SKM-1 (cell line): ENCODE data around the gene RNF149.

Source experiments
- DNase-seq: peaks from one replicate; lab custom pipeline; 2025; ENCODE audit not compliant: unreplicated experiment; lab: John Stamatoyannopoulos, UW

Gene RNF149

DNA sequence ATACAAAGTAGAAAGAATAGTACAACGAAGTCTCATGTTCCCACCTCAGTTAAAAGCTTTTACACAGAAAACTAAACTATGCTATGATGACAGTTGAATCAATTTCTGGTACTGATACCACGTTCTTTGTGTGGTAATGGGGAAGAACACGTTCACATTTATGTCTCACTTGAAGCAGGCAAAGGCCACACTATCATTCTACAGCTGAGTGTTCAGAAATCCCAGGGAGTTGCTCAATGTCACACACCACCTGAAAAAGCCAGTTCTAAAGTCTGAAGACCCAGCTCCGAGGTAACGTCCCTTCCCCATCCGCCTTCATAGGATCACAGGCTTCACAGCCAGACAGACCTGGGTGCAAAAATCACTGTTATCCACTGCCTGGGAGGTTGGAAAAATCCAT lies 8.9 kb downstream of the RNF149 start:
- no peak for DNase-seq

DNA sequence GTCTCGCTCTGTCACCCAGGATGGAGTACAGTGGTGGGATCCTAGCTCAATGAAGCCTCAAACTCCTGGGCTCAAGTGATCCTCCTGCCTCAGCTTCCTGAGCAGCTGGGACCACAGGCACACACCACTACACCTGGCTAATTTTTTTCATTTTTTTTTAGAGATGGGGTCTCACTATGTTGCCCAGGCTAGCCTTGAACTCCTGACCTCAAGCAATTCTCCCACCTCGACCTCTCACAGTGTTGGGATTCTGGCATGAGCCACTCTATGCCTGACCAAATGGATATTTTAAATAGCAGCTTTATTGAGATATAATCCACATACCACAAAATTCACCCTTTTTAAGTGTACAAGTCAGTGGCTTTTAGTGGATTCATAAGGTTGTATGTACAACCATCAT lies 11.1 kb downstream of the RNF149 start:
- no peak for DNase-seq

DNA sequence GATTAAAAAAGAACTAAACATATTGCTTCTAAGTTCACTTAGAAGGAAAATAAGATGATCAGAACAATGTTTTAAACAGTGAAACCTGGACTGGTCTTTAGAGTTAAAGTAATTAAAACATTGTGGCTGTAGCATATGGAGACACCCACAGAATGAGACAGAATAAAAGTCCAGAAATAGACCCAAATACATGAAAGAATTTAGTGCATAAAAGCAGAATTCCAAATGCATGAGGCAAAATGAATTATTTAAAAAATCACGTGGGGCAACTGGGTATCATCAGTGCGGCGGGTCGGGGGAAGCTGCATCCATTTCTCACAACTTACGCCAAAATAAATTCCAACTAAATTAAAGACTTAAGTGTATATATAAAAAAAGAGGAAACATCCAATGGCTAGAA lies 12.1 kb downstream of the RNF149 start:
- DNase-seq: no peak

DNA sequence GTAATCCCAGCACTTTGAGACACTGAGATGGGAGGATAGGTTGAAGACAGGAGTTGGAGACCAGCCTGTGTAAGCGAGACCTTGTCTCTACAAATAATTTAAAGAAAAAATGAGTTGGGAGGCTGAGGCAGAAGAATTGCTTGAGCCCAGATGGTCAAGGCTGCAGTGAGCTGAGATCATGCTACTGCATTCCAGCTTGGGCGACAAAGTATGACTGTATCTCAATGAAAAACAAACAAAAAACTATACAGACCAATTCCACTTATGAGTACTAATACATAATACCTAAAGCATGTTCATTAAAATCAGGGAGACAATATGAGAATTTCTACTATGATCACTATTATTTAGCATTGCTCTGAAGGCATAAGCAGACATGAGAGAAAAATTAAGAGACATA lies 12.6 kb downstream of the RNF149 start:
- DNase-seq: no peak

DNA sequence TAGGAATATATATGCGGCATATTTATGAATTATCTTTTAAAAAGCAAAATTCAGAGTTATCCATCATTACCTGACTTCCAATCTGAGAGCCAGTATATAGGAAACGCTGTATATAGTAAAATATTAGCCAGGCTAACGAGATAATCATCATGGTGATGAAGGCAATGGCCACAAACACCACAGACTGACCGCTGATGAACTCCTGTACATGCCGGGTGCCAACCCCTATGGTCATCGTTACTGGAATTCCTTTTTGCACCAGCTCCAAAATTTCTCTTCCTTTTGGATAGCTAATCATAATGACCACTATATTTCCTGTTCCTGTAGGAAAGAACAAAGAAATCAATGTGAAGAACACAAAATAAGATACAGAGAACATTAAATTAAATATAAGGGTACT lies 13.6 kb downstream of the RNF149 start:
- DNase-seq: no peak

DNA sequence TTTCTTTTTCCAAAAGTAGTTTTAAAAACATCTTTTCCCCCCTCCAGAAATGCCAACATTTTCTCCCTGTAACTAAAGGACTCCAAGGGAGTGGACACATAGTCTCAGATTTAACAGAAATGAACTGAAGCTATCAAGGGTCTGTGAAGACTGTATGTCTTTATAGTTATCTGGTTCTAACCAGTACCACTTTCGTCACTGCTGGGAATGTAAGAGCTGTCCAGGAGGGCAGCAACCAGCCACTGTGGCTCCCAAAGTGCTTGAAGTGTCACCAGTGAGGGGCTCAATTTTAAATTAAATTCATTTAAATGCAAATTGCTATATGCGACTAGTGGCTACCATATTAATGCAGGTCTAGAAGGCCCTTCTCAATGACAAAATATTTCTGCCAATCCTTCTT lies 15.0 kb downstream of the RNF149 start:
- DNase-seq: no peak

DNA sequence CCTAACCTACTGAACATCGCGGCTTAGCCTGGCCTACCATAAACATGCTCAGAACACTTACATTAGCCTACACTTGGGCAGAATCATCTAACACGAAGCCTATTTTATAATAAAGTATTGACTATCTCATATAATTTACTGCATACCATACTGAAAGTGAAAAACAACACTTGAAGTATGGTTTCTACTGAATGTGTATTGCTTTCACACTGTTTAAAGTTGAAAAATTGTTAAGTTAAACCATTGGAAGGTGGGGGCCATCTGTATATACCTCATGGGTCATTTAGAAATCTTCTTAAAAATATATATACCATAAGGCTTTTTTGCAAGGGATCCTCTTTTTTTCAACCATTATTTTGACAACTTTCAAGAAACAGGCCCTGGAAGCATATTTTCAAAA lies 16.5 kb downstream of the RNF149 start:
- no peak for DNase-seq

DNA sequence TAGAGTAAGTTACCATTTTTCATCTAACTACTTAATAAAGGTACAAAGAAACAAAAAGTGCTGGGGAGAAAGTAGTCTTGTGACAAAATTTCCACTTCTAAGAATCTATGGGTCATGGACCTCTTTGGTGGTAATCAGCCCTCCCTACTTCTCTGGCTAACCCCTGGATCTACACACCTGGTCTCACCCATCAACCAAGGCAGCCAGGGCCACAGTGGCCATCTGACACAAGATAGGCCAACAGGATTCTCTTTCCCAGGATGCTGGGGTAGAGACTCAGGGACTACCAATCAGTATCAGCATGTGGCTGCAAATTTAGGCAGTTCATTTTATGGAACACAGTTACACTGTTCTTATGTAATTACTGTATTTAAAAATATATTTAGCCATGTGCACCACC lies 17.8 kb downstream of the RNF149 start:
- no peak for DNase-seq

DNA sequence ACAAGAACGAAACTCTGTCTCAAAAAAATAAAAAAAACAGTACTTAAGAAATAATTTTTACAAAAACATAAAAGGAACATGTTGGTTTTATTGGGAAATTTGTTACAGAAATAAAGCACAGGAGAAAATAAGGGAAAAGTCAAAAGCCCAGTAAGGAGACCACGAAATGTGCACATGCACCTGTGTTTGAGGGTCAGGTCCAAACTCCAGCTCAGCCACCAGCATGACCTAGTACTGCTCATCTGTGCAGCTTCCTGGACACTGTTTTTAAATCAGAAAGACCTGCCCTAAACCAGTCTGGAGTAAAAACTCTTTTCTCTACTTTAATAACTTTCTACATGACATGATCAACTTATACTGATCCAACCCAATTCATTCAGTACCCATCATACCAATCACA lies 21.2 kb downstream of the RNF149 start:
- DNase-seq: no peak

DNA sequence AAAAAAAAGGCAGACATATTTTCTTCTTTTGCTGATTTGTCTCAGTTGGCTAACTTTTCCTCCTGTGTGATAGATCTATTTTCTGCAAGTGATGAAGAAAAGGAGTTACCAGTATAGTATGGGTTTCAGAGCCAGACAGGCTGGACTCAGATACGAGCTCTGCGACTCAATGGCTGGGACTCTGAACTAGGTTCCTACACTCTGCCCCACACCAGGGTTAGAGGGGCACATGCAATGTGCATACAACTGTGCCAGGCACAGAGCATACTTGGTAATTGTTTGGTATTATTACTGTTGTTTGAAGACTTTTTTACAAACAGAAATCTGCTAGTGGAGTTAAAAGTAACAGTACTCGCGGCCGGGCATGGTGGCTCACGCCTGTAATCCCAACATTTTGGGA lies 21.8 kb downstream of the RNF149 start:
- no peak for DNase-seq

DNA sequence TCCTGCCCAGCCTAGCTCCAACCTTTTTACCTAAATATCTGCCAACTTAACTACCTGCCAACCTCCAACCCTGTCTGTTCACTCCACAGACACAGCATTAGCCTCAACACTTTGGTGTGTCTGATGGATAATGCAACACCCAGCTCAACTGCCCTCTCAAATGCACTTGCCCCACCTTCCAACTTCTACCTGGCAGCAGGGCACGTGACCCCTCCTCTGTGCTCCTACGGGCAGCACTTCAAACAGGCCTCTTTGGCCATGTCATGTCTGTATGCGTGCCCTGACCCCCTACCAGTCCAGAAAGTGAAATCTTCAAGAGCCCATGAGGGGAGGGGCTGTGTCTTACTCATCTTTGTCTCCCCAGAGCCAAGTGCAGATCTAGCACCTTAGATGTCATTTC lies 25.5 kb downstream of the RNF149 start:
- no peak for DNase-seq

DNA sequence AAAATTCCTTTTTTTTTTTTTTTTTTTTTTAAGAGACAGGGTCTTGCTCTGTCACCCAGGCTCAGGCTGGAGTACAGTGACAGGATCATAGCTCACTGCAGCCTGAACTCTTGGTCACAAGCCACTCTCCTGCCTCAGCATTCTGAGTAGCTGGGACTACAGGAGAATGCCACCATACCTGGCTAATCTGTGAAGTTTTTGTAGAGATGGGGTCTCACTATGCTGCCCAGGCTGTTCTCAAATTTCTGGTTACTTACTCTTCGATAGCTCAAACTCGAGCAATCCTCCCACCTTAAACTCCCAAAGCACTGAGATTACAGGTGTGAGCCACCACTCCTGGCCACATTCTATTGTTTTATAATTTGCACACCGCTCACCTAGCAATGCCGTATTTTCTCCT lies 27.0 kb downstream of the RNF149 start:
- DNase-seq: no peak

DNA sequence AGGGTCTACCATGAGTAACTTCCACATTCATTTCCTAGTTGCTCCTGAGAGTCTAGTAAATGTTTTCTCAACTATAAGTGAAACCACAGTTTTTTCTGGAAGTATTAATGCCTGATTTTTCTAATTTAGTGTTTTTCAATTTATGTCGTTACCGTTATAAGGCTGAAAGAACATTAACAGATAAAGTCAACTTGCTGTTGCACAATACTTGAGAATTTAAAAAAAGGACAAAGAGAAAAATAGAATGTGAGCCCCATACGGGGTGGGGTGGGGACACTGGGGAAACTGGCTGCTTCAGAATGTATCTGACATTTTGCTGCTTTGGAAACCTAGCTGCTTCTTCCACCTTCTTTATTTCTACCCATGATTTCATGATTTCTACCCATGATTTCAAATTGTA lies 29.6 kb downstream of the RNF149 start:
- no peak for DNase-seq

DNA sequence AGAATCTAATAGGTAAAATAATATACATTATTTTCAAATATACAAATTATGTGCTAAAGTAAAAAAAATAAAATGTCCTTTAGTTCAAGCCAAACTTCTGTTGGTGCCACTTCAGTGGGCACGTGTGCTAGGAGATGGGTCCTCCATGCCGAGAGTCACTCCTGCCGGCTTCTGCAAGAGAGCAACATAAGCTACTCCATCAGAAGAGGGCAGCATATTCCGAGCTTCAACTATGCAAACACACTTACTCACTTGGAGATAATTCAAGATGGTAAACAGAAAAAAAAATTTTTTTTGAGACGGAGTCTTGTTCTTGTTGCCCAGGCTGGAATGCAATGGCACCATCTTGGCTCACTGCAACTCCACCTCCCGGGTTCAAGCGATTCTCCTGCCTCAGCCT lies 31.4 kb downstream of the RNF149 start:
- no peak for DNase-seq

DNA sequence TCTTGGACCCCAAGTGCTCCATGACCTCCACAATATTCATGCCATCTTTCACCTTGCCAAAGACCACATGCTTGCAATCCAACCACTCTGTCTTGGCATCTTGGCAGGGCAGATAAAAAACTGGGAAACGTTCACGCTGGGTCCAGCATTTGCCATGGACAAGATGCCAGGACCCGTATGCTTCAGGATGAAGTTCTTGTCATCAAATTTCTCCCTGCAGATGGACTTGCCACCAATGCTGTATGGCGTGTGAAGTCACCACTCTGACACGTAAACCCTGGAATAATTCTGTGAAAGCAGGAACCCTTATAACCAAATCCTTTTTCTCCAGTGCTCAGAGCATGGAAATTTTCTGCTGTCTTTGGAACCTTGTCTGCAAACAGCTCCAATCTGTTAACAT lies 34.4 kb downstream of the RNF149 start:
- no peak for DNase-seq

DNA sequence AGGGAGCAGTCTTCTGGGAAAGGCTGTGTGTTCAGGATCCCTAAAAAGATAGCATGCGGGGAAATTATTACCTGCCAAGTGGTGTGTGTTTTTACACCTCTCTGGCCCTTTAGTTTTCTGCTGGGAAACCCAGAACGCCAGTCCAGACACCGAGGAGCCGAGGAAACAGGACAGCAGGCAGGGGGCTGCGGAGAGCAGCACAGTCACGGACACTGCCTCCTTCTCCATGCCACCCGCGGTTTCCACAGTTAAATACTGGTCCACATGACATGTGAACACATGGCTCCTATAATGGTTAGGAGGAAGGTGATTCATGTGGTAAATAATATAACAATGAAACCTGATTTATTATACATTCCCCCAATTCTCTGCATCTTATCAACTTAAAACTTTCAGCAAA lies 35.4 kb downstream of the RNF149 start:
- DNase-seq: no peak

DNA sequence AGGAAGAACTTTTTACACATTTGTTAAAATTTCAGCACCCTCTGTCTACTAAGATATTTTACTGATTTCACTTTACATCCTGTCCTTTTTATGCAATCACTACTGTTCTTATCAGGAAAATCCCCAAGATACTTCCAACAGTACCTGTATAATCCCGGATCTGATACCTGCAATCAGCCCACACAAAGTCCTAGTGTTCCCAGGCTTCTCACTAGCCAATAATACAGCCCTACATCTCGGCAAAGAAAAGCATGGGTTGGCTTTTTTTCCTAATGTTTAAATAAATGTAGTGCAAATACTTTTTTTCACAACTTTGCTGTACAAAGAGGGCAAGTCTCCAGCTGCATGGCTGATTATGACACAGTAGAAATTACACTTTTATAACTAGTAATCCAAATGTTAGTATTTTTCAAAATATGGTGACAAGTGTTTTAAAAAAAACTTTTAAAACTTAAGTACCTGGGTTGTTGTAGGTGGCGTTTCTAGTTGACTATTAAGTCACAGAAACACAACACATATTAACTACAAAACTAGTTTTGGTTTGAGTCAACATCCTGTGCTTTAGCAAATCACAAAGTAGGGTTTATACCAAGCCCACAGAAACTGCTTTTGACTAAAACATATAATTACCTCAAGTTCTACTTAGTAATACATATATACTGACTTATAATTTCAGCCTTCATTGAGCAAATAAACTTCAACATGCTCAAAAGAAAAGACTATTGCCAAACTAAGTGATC lies 36.3 kb downstream of the RNF149 start:
- DNase-seq: no peak

DNA sequence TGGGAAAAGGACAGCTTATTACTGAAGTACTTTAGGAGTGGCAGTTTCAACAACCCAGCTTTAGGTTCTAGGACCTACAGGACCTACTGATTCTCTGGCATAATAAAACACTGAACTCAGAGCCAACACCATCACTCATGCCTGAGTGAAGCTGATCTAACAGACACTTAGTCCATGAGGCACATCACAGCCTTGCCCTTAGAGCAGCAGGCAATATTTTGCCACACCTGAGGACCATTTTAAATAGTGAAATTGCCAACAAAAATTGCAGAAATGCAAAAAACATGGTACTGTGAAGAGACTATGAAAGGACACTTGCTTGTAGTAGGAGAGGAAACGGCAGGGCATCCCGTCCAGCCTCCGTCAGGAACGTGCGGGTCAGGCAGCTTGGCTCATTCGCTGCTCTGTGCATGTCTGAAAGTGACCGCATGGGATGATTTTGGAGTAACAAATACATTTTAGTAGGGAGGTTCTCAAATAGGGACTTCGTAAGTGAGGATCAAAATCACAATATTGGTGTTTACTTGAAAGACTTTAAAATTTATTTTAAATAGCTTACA lies 37.7 kb downstream of the RNF149 start:
- DNase-seq: no peak

DNA sequence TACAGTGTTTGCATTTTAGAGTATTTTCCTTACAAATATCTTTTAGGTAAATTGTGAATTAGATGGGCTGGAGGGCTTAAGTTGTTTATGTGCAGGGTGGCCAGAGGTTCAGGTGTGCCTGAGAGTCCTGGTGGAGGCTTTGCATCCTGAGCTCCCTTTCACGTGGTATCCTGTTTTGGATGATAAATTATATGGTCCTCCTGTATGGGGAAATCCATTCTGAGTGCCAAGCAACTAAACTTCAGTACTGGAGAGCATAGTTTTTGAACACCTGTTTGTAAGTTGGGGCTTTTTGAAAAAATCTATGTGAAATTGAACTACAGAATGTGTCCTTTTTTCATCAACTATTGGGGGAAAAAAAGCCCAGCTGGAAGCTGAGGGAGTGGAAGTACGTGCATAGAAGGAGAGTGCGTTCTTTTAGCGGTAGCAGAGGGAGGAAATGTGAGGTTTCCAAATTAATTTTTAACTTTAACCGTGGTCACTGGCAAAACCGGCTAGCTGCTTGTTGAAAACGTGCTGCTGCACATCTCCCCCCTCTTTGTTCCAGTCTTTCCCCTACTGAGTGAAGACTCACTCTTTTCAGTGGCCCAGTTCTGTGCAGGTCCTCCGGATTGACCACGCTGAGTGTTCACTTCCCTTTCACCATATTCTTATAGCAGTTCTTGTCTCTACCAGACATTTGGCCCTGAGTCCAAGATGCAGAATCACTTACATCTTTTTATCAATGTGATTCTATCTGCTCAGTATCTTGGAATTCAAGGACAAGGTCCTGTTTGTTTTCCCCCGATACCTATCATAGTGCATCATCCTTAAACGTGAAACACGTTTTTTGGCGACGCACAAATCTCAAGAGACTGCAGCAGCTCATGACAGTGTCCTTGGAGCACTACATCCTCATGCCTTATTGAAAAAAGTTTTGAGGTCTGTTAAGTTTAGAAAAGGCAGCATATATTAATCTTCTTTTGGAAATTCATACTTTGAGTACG lies 40.5 kb downstream of the RNF149 start:
- no peak for DNase-seq

DNA sequence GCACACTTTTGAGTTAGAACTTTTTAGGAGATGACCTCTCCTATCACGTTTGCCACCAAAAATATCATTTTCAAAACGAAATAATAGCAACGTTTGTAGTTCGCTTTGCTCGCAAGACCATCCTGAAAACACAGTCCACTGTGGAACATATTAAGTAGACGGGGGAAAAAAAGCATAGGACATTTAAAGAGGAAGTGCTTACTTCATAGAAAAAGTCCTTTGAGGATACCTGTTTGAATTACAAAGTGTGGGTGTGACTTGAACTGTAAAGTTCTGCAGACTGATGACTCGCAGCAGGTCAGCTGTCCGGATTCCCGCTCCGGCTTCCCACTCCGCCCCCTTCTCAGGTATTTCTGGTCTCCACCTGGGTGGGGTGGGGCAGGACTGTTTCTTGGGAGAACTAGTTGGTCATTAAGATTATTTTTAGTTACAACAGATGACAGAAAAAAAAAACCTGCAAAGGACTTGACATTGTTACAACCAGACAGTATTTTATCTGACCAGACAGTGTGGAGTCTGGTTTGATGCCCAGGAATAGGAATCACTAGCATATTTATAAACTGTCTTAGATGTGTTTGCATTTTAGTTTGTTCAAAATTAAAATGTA lies 42.5 kb downstream of the RNF149 start:
- DNase-seq: no peak

DNA sequence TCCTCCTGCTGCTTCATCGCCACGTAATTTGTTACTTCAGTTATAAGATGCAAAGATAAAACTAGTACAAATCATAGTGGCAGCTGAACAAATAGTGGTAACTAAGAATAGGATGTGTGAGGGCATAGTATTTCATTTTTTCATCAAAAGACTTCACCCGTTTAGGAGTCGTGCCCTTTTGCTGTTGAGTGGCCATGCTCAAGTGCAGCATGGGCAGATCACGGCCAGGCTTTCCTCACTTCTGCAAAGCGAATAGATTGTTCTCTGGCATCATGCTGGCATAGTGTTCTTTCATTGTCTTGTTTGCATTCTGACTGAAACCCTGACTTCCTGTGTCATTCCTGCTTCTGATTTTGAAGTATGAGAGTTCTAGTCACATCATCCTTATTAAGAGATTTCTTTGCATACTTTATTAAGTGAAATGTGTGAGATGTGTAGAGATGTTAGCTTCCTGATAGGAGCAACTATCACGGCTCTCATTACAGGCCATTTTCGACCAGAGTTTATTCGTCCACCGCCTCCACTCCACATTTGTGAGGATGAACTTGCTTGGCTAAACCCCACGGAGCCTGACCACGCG lies 44.1 kb downstream of the RNF149 start:
- DNase-seq: no peak
